Measurements from ENCODE around the gene PRX. TPM values are rescaled to one million over a fixed set of nuclear protein-coding genes. Genes with fewer than 3 reads are reported as not detected.

PRX gene
- total RNA-seq, 1 donor from 2014 or later: 6.7 TPM

DNA sequence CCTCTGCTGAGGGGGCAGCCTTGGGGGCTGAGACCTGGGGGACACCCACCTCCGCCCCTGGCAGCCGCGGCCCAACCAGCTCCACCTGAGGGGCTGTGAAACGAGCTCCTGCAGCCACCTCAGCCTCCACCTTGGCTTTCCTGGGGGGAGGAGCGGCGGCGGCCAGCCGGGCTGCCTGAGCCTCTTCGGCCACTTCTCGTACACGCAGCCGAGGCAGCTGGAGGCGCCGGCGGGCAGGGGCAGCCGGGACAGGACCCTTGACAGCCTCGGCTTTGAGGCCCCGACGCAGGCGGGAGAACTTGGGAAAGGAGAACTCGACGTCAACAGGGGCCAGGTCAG, 15.6 kb downstream of the PRX start:
- Mint-ChIP-seq H3K4me1 (ENCODE audit: unreplicated experiment) (peaks cover 7% of the 10 kb centered on the region), H3K9me3 (ENCODE audit: unreplicated experiment) (no peaks in the 10 kb centered on the region), H3K4me3 (ENCODE audit: unreplicated experiment) (no peak overlapping the region), H3K27ac (ENCODE audit: unreplicated experiment) (no peak overlapping the region), H3K36me3 (ENCODE audit: low read depth, unreplicated experiment) (peaks cover 14% of the 10 kb centered on the region), H3K27me3 (ENCODE audit: unreplicated experiment) (peaks cover 19% of the 10 kb centered on the region)
- no peak for DNase-seq (ENCODE audit: low spot score)
- TF ChIP-seq, protein P1, sequence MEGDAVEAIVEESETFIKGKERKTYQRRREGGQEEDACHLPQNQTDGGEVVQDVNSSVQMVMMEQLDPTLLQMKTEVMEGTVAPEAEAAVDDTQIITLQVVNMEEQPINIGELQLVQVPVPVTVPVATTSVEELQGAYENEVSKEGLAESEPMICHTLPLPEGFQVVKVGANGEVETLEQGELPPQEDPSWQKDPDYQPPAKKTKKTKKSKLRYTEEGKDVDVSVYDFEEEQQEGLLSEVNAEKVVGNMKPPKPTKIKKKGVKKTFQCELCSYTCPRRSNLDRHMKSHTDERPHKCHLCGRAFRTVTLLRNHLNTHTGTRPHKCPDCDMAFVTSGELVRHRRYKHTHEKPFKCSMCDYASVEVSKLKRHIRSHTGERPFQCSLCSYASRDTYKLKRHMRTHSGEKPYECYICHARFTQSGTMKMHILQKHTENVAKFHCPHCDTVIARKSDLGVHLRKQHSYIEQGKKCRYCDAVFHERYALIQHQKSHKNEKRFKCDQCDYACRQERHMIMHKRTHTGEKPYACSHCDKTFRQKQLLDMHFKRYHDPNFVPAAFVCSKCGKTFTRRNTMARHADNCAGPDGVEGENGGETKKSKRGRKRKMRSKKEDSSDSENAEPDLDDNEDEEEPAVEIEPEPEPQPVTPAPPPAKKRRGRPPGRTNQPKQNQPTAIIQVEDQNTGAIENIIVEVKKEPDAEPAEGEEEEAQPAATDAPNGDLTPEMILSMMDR (IDR thresholded peaks at IDR 0.05; ENCODE audit: unreplicated experiment): no peak

DNA sequence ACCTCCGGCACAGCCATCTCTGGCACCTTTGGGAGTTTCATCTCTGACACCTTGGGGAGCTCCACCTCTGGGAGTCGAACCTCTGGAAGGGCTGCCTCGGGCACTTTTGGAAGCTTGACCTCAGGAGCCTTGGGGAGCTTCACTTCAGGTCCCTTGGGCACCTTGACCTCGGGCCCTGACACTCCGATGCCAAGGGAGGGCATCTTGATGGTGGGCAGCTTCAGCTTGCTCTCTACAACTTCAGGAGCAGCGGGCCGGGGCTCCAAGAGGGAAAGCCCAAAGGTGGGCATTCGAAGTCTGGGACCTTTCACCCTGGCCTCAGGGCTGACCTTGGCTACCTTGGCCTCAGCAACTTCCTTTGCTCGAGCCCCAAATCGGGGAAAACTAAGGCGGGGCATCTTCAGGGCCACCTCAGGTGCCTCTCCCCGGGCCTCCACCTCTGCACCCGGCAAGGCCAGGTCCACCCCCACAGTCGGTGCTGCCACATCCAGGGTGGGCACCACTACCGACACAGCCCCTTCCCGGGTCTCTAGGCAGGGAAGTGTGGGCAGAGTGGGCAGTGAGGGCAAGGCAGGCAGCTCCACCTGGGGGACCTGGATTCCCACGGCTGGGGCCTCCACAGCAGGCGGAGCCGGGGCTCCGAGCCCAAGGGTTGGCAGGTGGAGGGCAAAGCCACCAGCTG, 16.2 kb downstream of the PRX start:
- TF ChIP-seq, protein P1 (IDR thresholded peaks at IDR 0.05; ENCODE audit: unreplicated experiment): no peak
- H3K4me3 Mint-ChIP-seq (ENCODE audit: unreplicated experiment): no peak overlapping the region
- H3K4me1 Mint-ChIP-seq (ENCODE audit: unreplicated experiment): peaks cover 7% of the 10 kb centered on the region
- H3K9me3 Mint-ChIP-seq (ENCODE audit: unreplicated experiment): no peaks in the 10 kb centered on the region
- peaks cover 14% of the 10 kb centered on the region for H3K36me3 Mint-ChIP-seq (ENCODE audit: low read depth, unreplicated experiment)
- H3K27ac Mint-ChIP-seq (ENCODE audit: unreplicated experiment): no peak overlapping the region
- DNase-seq (ENCODE audit: low spot score): no peak
- peaks cover 20% of the 10 kb centered on the region for H3K27me3 Mint-ChIP-seq (ENCODE audit: unreplicated experiment)

DNA sequence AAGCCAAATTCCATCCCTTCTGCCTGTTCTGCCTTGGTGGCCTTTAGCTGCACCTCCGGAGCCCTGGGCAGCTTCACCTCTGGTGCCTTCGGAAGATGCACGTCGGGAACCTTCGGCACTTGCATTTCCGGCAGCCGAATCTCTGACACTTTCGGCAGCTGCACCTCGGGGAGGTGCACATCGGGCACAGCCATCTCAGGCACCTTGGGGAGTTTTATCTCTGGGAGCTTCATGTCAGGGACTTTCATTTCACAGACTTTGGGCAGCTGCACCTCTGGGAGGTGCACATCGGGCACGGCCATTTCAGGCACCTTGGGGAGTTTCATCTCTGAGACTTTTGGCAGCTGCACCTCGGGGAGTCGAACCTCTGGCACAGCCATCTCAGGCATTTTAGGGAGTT, 17.2 kb downstream of the PRX start:
- Mint-ChIP-seq H3K27me3 (ENCODE audit: unreplicated experiment) (peaks cover 18% of the 10 kb centered on the region), H3K9me3 (ENCODE audit: unreplicated experiment) (no peaks in the 10 kb centered on the region), H3K27ac (ENCODE audit: unreplicated experiment) (no peak overlapping the region), H3K4me1 (ENCODE audit: unreplicated experiment) (peaks cover 7% of the 10 kb centered on the region), H3K36me3 (ENCODE audit: low read depth, unreplicated experiment) (peaks cover 14% of the 10 kb centered on the region), H3K4me3 (ENCODE audit: unreplicated experiment) (peak overlapping the region; percentile 69)
- TF ChIP-seq, protein P1 (IDR thresholded peaks at IDR 0.05; ENCODE audit: unreplicated experiment): no peak
- DNase-seq (ENCODE audit: low spot score): no peak

DNA sequence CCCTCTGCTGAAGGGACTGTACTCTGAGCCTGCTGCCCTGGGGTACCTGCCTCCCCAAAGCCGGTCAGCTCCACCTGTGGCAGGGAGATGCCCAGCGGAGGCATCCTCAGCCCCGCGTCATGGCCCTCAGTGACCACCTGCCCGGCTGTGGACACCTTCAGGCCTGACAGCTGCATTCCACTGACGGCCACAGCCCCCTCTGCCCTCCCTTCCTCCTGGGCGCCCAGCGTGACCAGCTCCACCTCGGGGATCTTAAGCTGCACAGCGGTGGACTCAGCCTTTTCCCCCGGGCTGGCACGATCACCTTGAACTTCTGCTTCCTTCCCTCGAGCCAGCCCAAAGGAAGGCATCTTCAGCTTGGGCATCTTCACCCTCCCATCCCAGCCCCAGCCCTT, 18.4 kb downstream of the PRX start:
- no peaks in the 10 kb centered on the region for H3K9me3 Mint-ChIP-seq (ENCODE audit: unreplicated experiment)
- no peak overlapping the region for H3K27ac Mint-ChIP-seq (ENCODE audit: unreplicated experiment)
- no peak for DNase-seq (ENCODE audit: low spot score)
- peaks cover 17% of the 10 kb centered on the region for H3K36me3 Mint-ChIP-seq (ENCODE audit: low read depth, unreplicated experiment)
- no peak overlapping the region for H3K4me3 Mint-ChIP-seq (ENCODE audit: unreplicated experiment)
- H3K4me1 Mint-ChIP-seq (ENCODE audit: unreplicated experiment): peaks cover 7% of the 10 kb centered on the region
- TF ChIP-seq, protein P1 (IDR thresholded peaks at IDR 0.05; ENCODE audit: unreplicated experiment): no peak
- peaks cover 14% of the 10 kb centered on the region for H3K27me3 Mint-ChIP-seq (ENCODE audit: unreplicated experiment)

DNA sequence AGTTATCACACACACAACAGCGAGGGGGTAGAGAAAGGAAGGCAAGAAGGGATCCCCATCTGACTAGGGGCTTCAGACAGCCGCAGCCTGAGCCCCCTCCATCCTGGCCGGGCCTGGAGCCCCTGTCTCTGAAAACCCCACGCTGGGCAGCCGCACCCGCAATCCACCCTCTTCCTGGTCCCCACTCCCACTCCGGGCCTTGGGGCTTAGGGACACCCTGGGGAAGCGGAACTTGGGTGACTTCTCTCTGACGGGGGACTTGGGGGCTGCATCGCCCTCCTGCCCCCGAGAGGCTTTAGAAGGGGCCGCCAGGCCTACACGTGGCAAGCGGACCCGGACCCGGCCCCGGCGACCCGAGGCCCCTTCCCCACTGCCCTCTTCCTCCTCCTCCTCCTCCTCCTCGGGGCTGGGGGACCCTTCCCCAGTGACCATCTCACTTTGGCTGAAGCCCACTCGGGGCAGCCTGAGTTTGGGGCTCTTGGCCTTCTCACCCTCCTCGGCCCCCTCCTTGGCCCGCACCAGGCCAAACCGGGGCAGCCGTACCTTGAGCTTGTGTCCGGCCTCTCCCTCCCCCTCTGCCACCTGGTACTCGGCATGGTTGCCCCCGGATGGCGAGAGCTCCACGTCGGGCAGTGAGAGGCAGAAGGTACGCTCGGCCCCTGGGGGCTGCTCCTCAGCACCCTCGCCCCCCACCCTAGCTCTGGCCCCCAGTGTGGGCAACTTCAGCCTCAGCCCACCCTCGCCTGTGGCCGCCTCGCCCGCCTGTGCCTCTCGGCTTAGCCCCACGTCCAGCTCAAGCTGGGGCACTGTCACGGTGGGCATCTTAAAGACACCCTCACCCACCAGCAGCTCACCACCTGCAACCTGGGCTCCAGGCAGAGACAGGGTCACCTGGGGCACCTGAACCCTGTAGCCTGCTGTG, 19.0 kb downstream of the PRX start:
- Mint-ChIP-seq H3K36me3 (ENCODE audit: low read depth, unreplicated experiment) (peaks cover 12% of the 10 kb centered on the region), H3K4me1 (ENCODE audit: unreplicated experiment) (peaks cover 3% of the 10 kb centered on the region), H3K27me3 (ENCODE audit: unreplicated experiment) (peaks cover 11% of the 10 kb centered on the region), H3K4me3 (ENCODE audit: unreplicated experiment) (no peak overlapping the region), H3K9me3 (ENCODE audit: unreplicated experiment) (no peaks in the 10 kb centered on the region), H3K27ac (ENCODE audit: unreplicated experiment) (no peak overlapping the region)
- TF ChIP-seq, protein P1 (IDR thresholded peaks at IDR 0.05; ENCODE audit: unreplicated experiment): no peak
- no peak for DNase-seq (ENCODE audit: low spot score)

Data from endothelial cell (in vitro differentiated cells).